GM18526 (cell line): Measurements from ENCODE around the gene CEP162.

Experiments
- POLR2A ChIP-seq: IDR thresholded peaks from 3 replicates; pipeline ENCODE4 v1.6.1; 2011; ENCODE audit not compliant: insufficient read length; ENCODE audit errors: extremely low read depth

CEP162 gene, protein sequence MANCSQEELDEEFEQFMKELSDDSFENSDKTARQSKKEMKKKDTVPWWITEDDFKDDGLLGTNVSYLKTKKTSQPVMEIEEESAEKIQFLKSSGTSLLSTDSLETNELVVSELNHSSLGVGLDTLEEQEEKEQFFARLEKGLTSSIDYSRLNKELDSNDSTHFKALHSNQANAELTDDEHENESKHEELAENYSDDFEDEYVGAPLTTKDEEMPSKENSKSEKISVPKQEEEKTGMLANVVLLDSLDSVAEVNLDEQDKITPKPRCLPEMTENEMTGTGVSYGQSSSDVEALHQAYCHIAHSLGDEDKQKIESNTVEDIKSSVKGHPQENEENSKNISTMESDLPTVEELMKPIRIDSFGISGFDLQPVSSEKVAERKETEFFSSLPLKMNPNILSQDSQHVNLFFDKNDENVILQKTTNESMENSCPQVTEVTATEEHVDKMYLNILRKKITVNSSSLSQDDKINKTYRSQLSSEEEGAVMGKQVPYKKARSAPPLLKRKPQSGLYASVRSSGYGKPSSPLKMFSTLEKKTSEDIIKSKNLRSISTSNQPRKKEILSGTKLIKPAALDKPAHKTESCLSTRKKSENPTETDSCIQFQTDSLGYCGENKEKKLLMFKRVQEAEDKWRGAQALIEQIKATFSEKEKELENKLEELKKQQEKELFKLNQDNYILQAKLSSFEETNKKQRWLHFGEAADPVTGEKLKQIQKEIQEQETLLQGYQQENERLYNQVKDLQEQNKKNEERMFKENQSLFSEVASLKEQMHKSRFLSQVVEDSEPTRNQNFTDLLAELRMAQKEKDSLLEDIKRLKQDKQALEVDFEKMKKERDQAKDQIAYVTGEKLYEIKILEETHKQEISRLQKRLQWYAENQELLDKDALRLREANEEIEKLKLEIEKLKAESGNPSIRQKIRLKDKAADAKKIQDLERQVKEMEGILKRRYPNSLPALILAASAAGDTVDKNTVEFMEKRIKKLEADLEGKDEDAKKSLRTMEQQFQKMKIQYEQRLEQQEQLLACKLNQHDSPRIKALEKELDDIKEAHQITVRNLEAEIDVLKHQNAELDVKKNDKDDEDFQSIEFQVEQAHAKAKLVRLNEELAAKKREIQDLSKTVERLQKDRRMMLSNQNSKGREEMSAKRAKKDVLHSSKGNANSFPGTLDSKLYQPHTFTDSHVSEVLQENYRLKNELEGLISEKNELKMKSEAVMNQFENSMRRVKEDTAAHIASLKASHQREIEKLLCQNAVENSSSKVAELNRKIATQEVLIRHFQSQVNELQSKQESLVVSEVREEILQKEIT (N-terminal part only)

DNA sequence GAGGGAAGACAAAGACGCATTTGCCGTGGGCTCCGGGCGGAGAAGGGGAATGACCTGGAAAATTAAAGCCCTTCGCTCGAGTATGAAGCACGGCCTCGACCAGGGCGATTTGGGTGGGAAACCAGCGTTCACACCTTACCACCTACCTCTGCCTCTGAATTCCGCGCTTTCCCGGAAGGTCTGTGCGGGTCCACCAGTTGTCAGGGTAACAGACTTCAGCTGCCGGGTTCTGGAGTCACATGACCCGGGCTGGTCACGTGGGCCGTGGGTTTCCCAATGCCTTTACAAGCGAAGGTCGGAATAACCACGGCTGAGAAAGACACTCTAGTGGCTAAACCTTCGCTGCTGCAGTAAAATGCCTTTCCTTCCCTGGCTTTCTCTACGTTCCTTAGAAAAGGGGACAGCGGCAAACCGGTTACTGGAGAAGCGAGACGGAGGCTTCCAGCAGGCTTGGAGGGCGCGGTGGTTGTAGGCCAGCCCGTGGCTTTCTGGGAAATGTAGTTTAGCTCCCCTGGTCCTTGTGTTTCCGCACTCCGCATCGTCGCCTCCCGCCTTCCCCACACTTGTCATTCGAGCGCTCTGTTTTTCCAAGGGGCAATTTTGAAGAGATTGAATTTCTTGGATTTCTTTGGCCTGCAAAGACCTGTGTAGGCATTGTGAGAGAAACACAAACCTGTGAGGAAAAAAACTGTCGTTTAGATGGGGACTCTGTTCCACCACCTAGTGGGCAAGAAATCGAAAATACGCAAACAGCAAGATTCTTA lies at the start of gene CEP162:
Gene CEP162 (minus strand): TSS at position 210 of the 764 bp plus-strand sequence. CDS start 1,250 bp downstream, outside the sequence.
- TF ChIP-seq POLR2A = peak; percentile 37

DNA sequence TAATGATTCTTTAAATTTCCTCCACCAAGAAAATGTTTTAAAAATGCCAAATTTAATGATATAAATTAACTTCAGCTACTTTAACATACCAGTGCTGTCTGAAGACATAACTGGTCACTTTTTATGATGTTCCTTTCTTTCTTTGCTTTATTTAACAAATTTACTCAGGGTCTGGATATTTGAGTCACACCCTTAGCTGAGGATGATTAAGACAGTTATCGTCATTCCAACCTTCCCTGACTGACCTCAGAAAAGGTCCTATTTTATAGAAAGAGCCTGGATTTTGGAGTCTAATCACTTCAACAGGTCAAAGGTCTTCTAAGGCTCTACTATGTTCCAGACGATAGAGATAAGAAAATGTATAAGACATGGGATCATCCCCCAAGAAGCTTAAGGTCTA lies 47.4 kb upstream of the CEP162 start:
- no peak for TF ChIP-seq POLR2A

DNA sequence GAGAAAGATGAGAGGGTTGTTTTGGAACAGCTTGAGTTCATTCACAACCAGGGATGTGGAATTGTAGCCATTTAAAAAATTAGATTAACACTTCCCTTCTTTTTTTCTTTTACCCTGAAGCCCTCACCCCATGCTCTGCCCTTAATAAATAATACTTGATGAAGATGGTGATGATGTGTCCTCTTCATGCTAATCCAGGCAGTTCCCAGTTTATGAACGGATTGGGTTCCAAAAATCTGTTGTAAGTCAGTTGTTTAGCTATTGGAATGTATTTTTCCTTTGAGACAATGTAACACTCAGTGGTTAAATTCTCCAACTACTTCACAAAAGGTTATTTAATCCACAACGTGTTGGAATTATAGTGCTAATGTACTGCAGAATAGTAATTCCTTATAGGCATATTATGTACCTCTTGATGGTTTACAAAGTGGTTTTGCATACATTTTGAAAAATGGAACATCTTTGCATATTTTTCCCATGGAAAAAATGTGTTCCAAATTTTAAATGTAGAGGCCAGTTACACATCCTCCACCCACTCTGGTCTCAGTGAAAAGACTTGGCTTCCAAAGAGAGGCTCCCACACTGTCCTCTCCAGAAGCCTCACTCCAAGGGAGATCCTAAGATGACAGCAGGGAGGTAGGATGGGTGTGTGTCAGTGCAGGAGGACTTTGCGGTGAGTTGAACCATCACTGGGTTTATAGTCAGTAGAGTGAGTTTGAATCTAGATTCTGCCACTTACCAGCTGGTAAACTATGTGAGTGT lies 45.8 kb upstream of the CEP162 start:
- TF ChIP-seq POLR2A = no peak

DNA sequence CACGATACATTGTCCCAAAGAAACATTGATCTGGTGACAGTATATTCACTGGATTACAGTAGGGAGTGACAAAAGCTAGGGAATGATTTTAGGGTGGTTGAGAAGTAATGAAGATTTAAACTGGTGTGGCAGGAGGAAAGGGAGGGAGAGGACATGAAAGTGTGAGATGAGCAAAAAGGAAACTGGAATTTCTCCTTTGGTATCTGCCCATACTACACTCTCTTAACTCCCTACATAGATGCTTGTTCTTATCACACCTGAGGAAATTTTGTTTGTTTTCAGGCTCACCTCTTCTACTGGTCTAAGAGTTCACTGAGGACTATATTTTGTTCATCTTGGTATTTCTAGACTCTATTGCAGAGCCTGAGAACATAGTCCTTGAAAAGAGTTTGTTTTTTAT lies 44.9 kb upstream of the CEP162 start:
- TF ChIP-seq POLR2A = no peak

DNA sequence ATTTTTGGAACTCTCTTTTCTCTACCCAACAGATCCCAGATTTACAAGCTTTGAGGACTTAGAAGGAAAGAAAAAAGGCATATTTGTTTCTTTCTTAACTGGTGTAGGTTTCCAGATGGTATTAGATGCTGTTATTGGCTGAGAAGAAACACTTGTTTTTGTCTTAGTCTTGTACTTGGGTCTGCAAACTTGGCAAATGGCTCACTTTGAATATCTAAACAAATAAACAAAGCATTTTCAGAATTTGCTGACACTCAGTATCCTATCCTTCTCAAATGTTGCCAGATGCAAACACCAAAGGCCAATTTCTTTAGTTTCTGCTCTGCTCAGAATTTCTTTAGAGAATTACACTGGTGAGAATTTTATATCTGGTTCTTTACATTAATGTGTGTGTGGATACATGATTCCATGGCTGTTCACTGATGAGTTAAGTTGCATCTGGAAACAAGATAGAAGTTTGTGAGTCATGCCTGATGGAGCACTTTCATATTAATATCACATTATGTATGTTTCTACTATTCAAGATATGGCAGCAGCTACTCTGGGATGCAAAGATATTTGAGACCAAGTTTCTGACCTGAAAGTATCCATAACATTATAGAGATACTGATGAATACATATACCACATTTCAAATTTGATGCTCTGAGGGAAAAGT lies 43.7 kb upstream of the CEP162 start:
- TF ChIP-seq POLR2A = no peak

DNA sequence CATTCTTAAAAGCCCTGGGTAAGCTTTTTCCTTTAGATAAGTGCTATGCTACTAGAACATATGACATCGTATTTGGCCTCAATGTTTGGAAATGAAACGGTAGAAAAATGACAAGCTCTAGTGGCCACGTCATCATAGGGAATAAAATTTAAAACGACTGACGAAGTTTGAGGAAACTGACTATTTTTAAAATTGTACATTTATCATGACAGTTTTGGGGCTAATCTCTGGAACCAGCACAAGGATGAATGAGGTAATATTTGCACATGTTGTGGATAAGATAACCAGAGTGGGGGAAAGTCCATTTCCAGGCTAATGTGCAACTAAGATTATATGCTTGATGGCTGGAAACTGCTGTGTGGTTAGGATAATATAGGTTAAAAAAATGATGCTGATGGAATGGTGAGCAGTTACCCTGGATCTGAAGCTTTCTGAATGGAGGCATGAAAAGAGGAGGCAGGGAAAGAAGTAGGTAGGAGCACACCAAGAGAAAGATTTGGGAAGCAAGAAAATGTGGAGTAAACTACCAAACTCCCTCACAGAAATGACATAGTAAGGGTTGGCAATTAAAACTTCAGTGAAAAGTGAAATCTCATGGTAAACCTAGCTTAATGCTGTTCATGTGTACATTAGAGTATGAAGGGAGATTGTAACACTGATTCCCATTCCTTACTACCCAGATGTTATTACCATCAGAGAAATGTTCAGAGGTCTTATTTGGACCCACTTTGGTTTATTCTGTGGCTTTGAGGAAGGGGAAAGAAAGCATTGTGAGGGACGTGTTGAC lies 42.7 kb upstream of the CEP162 start:
- TF ChIP-seq POLR2A = no peak

DNA sequence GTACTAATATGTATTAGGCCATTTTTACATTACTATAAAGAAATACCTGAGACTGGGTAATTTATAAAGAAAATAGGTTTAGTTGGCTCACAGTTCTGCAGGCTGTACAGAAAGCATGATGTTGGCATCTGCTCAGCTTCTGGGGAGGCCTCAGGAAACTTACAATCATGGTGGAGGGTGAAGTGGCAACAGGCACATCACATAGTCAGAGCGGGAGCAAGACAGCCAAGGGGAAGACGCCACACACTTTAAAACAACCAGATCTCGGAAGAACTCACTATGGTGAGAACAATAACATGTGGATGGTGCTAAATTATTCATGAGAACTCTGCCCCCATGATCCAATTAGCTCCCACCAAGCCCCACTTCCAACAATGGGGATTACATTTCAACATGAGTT lies 41.3 kb upstream of the CEP162 start:
- no peak for TF ChIP-seq POLR2A

DNA sequence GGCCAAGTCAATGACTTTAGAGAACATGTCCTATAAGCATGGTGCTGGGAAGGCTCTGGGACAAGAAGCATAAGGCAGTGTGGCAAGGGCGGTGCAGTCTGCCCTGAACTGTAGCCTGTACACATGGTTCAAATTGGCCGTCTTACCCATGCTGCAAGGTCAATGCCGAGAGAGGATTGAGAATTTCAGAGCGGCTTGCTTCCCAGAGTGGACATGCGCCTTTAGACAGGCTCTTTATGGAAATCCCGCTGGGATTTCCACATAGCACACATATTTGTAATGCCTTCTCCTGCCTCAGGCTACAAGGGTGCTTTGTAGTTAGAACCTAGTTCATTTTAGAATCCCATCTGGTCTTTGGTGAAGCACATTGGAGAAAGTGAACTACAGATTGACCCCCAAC lies 36.1 kb upstream of the CEP162 start:
- no peak for TF ChIP-seq POLR2A

DNA sequence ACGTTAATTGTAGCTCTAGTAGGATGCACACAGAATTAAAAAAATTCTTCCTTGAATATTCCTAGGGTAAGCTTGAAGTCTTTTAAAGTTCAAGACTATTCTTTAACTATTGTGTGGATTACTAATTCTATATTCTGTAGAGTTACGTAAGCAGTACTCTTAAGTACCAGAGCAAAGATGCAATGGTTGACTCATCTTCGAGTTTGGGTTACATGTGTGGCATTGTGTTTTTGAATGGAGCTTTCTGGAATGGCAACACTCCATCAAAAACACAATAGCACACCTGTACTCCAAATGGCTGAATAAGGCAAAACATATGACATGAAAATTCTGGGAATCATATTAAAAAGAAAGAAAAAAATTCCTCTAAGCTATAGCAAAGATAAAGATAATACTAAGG lies 33.5 kb upstream of the CEP162 start:
- TF ChIP-seq POLR2A = no peak

DNA sequence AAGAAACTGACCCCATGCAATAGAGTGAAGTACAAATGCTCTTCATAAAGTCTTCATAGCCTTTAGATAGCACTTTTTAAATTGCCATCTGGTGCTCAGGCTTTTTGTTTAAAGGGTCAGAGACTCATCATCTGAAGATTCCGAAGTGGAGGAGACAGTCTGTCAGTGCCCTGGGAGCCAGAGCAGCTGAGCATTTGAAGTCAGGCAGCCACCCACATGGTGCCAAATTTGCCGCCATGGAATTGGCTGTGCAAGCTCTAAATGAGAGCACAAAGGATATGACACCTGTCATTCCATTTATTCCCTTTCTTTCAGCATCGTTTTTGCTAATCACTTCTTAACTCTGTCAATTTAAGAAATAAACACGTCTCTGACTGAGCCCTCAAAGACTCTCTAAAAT lies 32.8 kb upstream of the CEP162 start:
- TF ChIP-seq POLR2A = no peak

DNA sequence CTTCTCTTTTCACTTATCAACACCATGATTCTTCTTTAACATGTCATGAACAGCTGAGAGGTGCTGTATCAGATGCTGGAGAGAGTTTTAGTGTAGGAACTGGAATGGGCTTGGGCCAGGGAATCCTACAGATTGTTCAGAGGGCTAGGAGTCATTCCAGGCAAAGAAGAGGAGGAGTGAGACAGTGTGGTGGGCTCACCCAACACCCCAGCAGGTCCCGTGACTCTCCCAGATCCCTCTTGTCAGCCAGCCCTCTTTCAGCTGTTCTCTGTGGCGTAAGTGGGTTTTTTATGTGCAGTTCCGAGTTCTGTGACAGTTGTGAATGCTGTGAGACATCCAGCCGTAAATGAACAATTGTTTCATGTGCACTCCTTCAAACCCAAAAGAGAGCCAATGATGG lies 31.4 kb upstream of the CEP162 start:
- TF ChIP-seq POLR2A = no peak

DNA sequence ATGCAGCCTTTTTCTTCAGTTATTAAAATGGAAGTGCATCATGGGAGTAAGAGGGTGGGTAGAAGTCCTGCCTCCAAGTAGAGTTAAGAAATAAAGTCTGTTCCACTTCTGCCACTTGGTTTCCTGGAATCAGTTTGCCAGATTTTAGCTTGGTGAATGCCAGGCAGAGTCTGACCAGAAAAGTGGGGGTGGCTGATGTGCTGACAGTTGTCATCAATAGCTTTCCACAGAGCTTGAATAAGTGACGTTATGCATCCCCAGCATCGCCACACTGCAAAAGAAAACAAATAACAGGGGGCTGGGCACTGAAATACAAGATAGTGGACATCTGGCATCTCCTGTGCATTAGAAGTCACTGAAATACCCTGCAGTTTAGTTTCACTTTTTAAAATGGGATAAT lies 30.8 kb upstream of the CEP162 start:
- no peak for TF ChIP-seq POLR2A

DNA sequence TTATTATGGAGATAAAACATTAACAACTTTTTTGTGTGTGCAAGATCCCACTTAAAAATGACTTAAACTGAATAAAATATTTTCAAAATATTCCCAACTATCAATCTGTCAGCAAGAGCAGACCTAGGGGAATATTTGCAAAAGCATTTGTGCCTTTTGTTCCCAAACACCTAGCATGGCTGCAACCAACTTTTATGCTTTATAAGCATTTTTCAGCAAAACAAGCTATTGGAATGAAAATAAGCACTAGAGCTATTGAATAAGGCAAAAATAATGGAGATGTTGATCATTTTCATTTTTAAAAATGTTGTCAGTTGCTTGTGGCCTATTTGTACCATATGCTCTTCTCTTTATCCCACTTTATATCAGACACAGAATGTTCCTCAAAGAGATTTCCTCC lies 28.2 kb upstream of the CEP162 start:
- TF ChIP-seq POLR2A = no peak
